ENCODE measurements around the gene NRF1. TPM values are rescaled to one million over a fixed set of nuclear protein-coding genes. Genes with fewer than 3 reads are reported as not detected.

The NRF1 gene
- total and polyA plus RNA-seq, 10 of the 15 experiments (the other 5 are each of a cell fraction or from before 2014, with no cell fraction given) = 3.5 to 23.1 (median 13.5) TPM

GRCh38 chr7:129574487-129574886 is 37.0 kb upstream of the NRF1 start (continued):
- TF ChIP-seq ZNF217 (IDR thresholded peaks at IDR 0.05) = no peak
- TF ChIP-seq SREBF1 (IDR thresholded peaks at IDR 0.05; ENCODE audit: low read length) = no peak
- TF ChIP-seq SREBF2 (IDR thresholded peaks at IDR 0.05; ENCODE audit: low read length) = no peak
- TF ChIP-seq IKZF1 (conservative IDR thresholded peaks at IDR 0.05) = no peak
- no peak for TF ChIP-seq MYB (IDR thresholded peaks at IDR 0.05; ENCODE audit: borderline replicate concordance, low read depth, low read length)
- TF ChIP-seq EP300 (IDR thresholded peaks at IDR 0.05; ENCODE audit: borderline replicate concordance in 1 of 2, control insufficient read depth in 1 of 2, low read depth in 2 of 2, low read length in 2 of 2) = no peak
- TF ChIP-seq CHD2 (IDR thresholded peaks at IDR 0.05; ENCODE audit: borderline replicate concordance, low read depth, low read length) = no peak
- TF ChIP-seq, protein P1, sequence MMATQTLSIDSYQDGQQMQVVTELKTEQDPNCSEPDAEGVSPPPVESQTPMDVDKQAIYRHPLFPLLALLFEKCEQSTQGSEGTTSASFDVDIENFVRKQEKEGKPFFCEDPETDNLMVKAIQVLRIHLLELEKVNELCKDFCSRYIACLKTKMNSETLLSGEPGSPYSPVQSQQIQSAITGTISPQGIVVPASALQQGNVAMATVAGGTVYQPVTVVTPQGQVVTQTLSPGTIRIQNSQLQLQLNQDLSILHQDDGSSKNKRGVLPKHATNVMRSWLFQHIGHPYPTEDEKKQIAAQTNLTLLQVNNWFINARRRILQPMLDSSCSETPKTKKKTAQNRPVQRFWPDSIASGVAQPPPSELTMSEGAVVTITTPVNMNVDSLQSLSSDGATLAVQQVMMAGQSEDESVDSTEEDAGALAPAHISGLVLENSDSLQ (IDR thresholded peaks at IDR 0.05) = no peak
- TF ChIP-seq POU2F2 (IDR thresholded peaks at IDR 0.05; ENCODE audit: borderline replicate concordance, low read depth, low read length) = no peak
- no peak for TF ChIP-seq BMI1 (IDR thresholded peaks at IDR 0.05; ENCODE audit: borderline replicate concordance)
- TF ChIP-seq FOXK2 (IDR thresholded peaks at IDR 0.05) = no peak

- Histone ChIP-seq H3K4me3 (no peak overlapping the region), H3K27me3 (replicated peaks in 1 of 2; ENCODE audit: control insufficient read depth in 2 of 2, insufficient read depth in 2 of 2, low read length in 1 of 2) (no peaks in the 10 kb centered on the region), H3K36me3 (ENCODE audit: control insufficient read depth in 2 of 2, insufficient read depth in 2 of 2, low read length in 1 of 2) (no peaks in the 10 kb centered on the region), H3K27ac (ENCODE audit: control insufficient read depth, insufficient read depth) (no peak overlapping the region), H3K4me2 (ENCODE audit: control insufficient read depth, insufficient read depth) (no peak overlapping the region), H3K9ac (ENCODE audit: control insufficient read depth, insufficient read depth, low read length) (no peak overlapping the region), H3K79me2 (ENCODE audit: control insufficient read depth, insufficient read depth, low read length) (no peaks in the 10 kb centered on the region), H4K20me1 (ENCODE audit: control insufficient read depth, insufficient read depth) (no peaks in the 10 kb centered on the region), H3K9me3 (replicated peaks; ENCODE audit: control insufficient read depth, insufficient read depth, low read length) (peaks cover 7% of the 10 kb centered on the region; the same call in 1 of the 3 replicates), H3K4me1 (ENCODE audit: control insufficient read depth, insufficient read depth, low read length) (no peaks in the 10 kb centered on the region), H2AFZ (ENCODE audit: control insufficient read depth, low read depth, low read length) (no peak overlapping the region)
- ATAC-seq (no peak), DNase-seq (ENCODE audit: low read depth, low spot score) (no peak), FAIRE-seq (no peak)
- RAD21 ChIA-PET (ENCODE audit: unreplicated experiment) = no interaction called here
- SMC1A ChIA-PET (ENCODE audit: uncharacterized antibody, unreplicated experiment) = interaction anchor here (0.6 kb wide), 1 partner anchor 62 kb away, joined by 4 read pairs; no protein-coding TSS in a partner anchor
- BruUV-seq (replicated peaks) = no TSS peak
- 32% methylated on average over 7 of the region's 7 CpGs for WGBS (ENCODE audit: insufficient coverage, insufficient replicate concordance, low lambda C conversion rate, missing lambda C conversion rate)
- no peak for TF ChIP-seq POU2F2 (IDR thresholded peaks at IDR 0.05; ENCODE audit: borderline replicate concordance, low read depth, low read length)
- TF ChIP-seq, protein P2, sequence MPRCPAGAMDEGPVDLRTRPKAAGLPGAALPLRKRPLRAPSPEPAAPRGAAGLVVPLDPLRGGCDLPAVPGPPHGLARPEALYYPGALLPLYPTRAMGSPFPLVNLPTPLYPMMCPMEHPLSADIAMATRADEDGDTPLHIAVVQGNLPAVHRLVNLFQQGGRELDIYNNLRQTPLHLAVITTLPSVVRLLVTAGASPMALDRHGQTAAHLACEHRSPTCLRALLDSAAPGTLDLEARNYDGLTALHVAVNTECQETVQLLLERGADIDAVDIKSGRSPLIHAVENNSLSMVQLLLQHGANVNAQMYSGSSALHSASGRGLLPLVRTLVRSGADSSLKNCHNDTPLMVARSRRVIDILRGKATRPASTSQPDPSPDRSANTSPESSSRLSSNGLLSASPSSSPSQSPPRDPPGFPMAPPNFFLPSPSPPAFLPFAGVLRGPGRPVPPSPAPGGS (IDR thresholded peaks at IDR 0.05; ENCODE audit: borderline replicate concordance, insufficient read depth, low read depth, low read length, poor library complexity, severe bottlenecking) = no peak
- in situ Hi-C loops (cut with MboI) (no loop called here), intact Hi-C loops (cut with micrococcal nuclease; ENCODE audit: unreplicated experiment) (no loop called here)
- CTCF ChIA-PET = interaction anchor here (0.7 kb wide), 1 partner anchor 157 kb away, joined by 3 read pairs; no protein-coding TSS in a partner anchor
- POLR2A ChIA-PET = no interaction called here
Observed at GRCh38 chr7:129575699-129576098, 35.8 kb upstream of the NRF1 start.
